ENCODE results near the gene ALKBH5.

The ALKBH5 gene

GRCh38 chr17:18225121-18225641 is 41.6 kb downstream of the ALKBH5 start, which contains the start of gene LLGL1:
TSS of gene LLGL1 (plus strand) at chr17:18225635. CDS start at chr17:18225683, 48 bp downstream.
- DNase-seq = peak; percentile 98

DNA sequence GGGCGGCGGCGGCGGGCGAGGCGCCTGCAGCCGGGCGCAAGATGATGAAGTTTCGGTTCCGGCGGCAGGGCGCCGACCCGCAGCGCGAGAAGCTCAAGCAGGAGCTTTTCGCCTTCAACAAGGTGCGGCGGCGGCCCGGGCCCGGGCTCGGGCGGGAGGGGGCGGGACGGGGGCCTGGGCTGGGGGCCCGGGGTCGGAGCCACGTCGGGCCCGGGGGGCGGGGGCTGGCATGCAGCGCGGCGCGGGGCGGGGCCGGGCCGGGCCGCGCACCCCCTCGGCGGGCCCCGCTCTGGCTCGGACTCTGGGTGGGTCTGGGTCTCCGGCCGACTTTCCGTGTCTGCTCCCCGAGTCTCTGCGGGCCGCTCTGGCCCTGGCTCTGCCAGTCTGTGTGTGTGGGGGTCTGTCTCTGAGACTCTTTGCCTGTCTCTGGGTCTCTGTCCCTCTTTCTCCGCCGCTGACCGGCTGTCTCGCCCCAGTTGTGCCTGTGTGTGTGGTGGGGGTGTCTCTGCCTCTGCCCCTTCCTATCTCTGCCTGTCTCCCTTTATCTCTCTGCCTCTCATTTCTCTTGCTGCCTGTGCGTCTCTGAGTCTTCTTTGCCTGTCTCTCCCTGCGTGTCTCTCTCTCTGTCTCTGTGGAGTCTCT is 42.1 kb downstream of the ALKBH5 start:
- peak; percentile 52 for DNase-seq

GRCh38 chr17:18226284-18226945 is 42.8 kb downstream of the ALKBH5 start:
- no peak for DNase-seq

DNA sequence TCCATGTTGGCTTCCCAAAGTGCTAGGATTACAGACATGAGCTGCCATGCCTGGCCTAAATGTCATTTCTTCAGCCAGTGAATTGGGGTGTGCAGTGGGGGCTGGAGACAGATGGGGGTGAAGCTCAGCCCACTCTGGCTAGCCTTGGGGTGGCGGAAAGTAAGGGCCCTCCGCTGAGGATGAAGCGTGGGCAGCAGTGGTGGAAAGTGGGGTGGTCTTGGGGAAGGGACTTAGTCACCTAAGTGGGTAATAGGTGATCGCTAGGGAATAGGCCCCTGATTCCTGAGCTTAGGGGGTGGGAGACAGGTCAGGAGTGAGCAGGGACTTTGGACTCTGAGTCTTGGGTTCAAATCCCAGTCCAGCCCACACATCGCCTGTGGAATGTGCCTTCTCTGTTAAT is 44.0 kb downstream of the ALKBH5 start:
- DNase-seq = no peak

- no peak for DNase-seq
These were observed 44.6 kb downstream of the ALKBH5 start for GRCh38 chr17:18228176-18228682.

- DNase-seq = no peak
These were observed 45.6 kb downstream of the ALKBH5 start for GRCh38 chr17:18229254-18229653.

DNA sequence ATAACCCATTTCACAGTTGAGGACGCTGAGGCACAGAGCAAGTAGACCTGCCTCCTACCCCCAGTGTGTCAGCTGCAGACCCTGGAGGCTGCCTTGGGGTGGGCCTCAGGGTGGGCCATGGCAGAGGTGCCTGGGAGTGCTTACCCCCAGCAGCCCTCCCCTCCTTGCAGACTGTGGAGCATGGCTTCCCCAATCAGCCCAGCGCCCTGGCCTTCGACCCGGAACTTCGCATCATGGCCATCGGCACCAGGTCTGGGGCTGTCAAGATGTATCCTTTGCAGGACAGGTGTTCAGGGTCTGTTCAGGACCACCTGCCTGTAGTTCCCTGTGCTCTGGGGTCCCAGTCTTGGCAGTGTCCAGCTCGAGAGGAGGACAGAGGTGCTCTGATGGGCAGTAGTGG is 46.1 kb downstream of the ALKBH5 start:
- DNase-seq = no peak

DNA sequence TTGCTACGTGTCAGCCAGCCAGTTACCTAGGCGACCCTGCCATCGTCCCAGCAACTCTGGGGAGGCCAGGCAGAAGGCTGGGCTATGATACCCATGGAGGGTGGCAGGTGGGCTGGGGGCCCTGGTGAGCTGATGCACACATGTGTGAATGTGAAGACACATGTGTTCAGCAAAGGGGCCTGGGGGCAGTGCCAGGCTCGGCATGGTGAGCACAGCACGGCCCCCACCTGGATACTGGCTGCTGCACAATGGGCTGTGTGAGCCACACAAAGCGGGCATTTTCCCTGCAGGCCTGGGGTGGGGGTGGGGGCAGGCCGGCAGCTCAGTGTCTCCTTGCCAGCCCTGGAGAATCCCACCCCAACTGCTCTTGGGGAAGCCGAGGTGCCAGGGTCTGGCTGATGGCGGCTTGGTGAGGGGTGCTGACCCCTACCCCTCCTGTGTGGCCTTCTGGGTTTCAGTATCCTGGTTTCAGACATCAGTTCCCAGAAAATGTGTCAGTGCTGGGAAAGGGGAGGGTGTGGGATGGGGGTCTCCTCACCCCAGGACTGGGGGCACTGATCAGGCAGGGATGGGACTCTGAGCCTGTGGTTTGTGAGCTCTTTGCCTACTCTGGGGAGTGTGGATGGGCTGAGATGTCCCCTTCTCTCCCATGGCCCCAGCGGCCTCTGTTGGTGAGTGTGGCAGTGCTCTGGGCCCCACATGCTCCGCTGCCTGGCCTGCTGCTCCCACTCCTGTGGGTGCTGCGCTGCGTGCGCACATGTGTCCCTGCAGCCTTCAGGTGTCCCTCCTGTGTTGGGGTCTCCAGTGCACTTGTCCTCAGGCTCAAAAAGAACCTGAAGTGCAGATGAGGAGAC is 46.9 kb downstream of the ALKBH5 start:
- no peak for DNase-seq

- no peak for DNase-seq
These were observed 47.5 kb downstream of the ALKBH5 start for GRCh38 chr17:18231164-18231563.

- DNase-seq = no peak
These were observed 50.3 kb downstream of the ALKBH5 start for GRCh38 chr17:18233803-18234518.

DNA sequence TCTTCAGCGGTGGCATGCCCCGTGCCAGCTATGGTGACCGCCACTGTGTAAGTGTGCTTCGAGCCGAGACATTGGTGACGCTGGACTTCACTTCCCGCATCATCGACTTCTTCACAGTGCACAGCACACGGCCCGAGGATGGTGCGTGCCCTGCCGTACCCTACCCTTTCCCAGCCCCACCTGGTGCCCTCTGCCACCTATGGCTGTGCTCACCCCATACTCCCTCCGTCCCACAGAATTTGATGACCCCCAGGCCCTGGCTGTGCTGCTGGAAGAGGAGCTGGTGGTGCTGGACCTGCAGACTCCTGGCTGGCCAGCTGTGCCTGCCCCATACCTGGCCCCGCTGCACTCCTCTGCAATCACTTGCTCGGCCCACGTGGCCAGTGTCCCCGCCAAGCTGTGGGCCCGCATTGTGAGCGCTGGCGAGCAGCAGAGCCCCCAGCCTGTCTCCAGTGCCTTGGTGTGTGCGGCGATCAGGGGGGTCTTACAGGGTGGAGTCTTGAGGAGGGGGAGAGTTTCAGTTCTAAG is 51.3 kb downstream of the ALKBH5 start:
- no peak for DNase-seq

DNA sequence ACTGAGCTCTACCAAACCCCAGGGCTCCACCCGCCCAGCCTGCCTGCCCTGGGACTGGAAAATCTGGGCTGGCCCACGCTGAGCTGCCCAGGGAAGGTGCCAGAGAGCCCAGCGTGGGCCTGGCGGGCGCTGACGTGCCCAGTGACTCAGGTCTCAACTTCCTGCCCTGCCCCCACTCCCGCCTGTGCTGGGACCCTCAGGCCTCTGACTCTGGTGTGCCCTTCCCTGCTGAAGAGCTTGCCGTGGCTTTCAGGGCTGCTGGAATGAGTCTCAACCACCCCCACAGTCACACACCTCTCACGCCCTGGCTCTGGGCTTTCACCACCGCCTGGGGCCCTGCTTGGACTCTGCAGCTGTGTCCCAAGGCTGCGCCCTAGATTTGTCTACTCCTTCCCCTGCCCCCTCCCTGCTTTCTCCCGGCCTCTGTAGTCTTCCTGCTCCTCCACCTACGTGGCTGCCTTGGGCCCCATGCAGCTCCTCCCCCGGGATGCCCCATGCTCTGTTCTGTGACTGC is 52.2 kb downstream of the ALKBH5 start:
- no peak for DNase-seq

DNA sequence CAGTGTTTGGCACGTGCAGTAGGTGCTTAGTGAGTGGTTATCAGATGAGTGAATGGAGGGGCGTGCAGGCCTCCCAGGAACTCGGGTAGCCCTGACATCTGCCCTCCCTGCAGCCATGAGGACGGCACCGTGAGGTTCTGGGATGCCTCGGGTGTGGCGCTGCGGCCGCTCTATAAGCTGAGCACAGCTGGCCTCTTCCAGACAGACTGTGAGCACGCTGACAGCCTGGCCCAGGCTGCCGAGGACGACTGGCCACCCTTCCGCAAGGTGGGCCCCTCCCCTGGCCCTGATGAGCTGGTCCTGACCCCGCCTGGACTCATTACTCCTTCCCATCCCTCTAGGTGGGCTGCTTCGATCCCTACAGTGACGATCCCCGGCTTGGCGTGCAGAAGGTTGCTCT is 52.9 kb downstream of the ALKBH5 start:
- no peak for DNase-seq

DNA sequence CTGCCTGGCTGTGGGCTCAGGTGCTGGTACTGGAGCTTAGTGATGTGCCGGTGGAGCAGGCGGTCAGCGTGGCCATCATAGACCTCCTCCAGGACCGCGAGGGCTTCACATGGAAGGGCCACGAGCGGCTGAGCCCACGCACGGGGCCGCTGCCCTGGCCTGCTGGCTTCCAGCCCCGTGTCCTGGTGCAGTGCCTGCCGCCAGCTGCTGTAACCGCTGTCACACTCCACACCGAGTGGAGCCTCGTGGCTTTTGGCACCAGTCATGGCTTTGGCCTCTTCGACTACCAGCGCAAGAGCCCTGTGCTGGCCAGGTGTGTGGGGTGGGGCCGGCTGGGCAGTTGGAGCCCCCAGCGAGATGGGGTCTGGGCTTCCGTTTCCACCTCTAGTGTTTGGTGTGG is 53.8 kb downstream of the ALKBH5 start:
- DNase-seq = no peak

GRCh38 chr17:18238299-18238698 is 54.7 kb downstream of the ALKBH5 start:
- DNase-seq = no peak

DNA sequence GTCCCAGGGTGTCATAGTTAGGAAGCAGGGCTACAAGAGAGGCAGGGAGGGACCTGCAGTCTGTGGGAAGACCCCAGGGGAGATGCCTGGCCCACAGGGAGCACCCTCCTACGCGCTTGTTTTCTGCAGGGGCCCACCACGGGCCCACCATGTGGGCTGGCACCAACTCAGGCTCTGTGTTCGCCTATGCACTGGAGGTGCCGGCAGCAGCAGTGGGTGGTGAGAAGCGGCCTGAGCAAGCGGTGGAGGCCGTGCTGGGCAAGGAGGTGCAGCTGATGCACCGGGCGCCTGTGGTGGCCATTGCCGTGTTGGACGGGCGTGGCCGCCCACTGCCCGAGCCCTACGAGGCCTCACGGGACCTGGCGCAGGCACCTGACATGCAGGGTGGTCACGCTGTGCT is 56.8 kb downstream of the ALKBH5 start:
- no peak for DNase-seq

DNA sequence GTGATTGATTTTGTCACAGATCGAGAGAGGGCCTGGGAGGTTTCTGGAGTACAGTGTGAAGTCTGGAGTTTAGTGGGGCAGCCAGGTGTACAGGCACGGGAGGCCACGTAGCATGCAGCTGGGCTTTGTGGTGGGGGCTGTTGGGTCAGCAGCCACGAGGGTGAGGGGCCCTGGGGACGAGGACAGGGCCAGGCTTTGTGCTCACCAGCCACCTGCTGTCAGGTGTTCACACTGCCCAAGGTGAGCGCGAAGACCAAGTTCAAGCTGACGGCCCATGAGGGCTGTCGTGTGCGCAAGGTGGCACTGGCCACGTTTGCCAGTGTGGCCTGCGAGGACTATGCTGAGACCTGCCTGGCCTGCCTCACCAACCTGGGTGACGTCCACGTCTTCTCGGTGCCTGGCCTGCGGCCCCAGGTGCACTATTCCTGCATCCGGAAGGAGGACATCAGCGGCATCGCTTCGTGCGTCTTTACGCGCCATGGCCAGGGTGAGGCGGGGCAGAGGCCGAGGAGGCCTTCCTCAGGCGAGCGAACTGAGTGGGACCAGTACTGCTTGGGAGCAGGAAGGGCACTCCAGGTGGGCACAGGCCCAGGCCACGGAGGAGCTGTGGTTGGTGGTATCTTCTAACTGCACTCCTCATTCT is 57.7 kb downstream of the ALKBH5 start:
- DNase-seq = no peak

GRCh38 chr17:18245038-18245776 is 61.6 kb downstream of the ALKBH5 start:
- DNase-seq = no peak

DNA sequence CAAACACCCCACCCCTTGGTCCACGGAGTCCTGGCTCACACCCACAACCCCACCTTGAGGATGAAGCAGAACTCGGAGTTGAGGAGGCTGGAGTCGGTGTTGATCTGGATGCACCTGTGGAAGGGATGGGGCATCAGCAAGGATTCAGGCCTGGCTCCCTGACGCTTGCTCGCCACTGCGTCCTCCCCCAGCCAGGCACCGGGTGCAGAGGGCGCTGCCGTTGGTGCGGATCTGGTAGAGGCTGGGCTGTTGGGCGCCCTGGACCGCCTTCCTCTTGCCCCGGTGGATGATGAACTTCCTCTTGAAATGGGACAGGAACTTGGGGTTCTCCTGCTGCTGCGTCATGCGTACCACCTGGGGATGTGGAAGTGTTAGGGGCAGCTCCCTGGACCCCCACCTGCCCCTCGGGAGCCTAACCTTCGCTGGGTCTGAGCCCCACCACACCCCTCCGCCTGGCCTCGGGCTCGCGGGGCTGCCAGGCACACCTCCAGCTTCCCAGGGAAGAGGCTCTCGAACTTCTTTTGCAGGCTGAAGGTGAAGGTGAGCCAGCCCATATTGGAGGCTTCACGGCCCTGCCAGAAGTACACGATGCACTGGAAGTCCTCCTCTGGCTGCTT is 62.6 kb downstream of the ALKBH5 start:
- DNase-seq = no peak

DNA sequence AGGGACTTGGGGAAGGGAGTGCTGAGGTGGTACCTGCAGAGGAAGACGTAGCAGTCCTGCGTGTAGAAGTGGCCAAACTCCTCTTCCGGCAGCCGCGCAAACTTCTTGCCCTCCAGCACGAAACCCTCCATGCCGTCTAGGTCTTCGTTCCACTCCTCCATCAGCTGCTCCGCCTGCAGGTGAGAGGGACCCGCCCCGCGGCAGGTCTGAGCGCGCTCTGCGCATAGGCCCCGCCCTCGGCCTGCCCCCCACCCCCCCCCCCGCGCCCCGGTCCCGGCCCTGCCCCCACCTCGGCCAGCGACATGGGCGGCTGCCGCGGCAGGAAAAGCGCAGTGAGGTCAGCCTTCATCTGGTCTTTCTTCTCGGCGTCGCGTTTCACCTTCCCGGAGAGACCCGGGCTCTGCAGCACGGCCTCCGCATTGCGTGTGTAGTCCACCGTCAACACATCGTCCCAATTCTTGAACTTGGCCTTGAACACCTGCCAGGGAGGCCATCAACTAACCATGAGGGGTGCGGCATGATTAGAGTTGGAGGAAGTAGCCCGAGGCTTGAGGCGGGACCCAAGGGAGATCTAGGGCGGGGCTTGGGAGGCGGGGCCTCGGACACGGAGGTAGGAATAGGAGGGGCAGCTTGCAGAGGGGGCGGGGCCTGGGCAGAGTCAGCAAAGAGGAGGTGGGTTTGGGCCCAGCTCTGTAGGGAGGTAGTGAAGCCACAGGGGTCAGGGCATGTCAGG is 63.4 kb downstream of the ALKBH5 start:
- peak; percentile 84 for DNase-seq
